HTR-8/SVneo (cell line): ENCODE results near the gene ABCA4.
"Not testable (repeated sequence)": the region's sequence is repeated elsewhere in the genome, so short reads cannot be mapped to it uniquely, and the experiment has no call there.

ENCODE experiments used
- DNase-seq: peaks from one replicate; pipeline ENCODE4 v3.0.0; 2011; ENCODE audit warnings: low spot score, mixed read lengths; ENCODE audit not compliant: insufficient read length
- FAIRE-seq: peaks from 2 replicates; lab custom pipeline; 2011; peaks lifted over from hg19 to GRCh38; lab: Jason Lieb, UNC

The ABCA4 gene

GRCh38 chr1:93992954-93993353, 128.0 kb downstream of the ABCA4 start:
- DNase-seq, result no peak
- no peak for FAIRE-seq

GRCh38 chr1:93992190-93992589, 128.8 kb downstream of the ABCA4 start:
- FAIRE-seq (no peak), DNase-seq (no peak)

- no peak for FAIRE-seq
- DNase-seq, result no peak
Measured at GRCh38 chr1:93991271-93991670, 129.7 kb downstream of the ABCA4 start.

- not testable (repeated sequence) for FAIRE-seq, DNase-seq
Measured at GRCh38 chr1:93990477-93990876, 130.5 kb downstream of the ABCA4 start.

- FAIRE-seq (no peak), DNase-seq (no peak)
Measured at GRCh38 chr1:93990010-93990409, 130.9 kb downstream of the ABCA4 start.

GRCh38 chr1:93989601-93990000, 131.3 kb downstream of the ABCA4 start:
- FAIRE-seq, result no peak
- DNase-seq, result no peak

GRCh38 chr1:93988634-93989350, 132.2 kb downstream of the ABCA4 start:
- FAIRE-seq (no peak), DNase-seq (no peak)

GRCh38 chr1:93981274-93981667, 139.7 kb downstream of the ABCA4 start:
- DNase-seq (no peak), FAIRE-seq (no peak)

GRCh38 chr1:93980320-93981273, 140.4 kb downstream of the ABCA4 start:
- no peak for DNase-seq
- FAIRE-seq, result peak; percentile 31

- FAIRE-seq (peak; percentile 48), DNase-seq (no peak)
Measured at GRCh38 chr1:93979718-93980319, 141.1 kb downstream of the ABCA4 start.

GRCh38 chr1:93979040-93979717, 141.8 kb downstream of the ABCA4 start:
- DNase-seq (no peak), FAIRE-seq (no peak)

- no peak for DNase-seq
- FAIRE-seq, result no peak
Measured at GRCh38 chr1:93977598-93977945, 143.4 kb downstream of the ABCA4 start.

- no peak for FAIRE-seq
- DNase-seq, result no peak
Measured at GRCh38 chr1:93976711-93977597, 144.0 kb downstream of the ABCA4 start.

GRCh38 chr1:93976291-93976690, 144.7 kb downstream of the ABCA4 start:
- DNase-seq (no peak), FAIRE-seq (no peak)

- FAIRE-seq, result no peak
- no peak for DNase-seq
Measured at GRCh38 chr1:93972341-93972740, 148.6 kb downstream of the ABCA4 start.

- FAIRE-seq, result no peak
- no peak for DNase-seq
Measured at GRCh38 chr1:93969887-93970286, 151.1 kb downstream of the ABCA4 start.

- DNase-seq, result no peak
- no peak for FAIRE-seq
Measured at GRCh38 chr1:93969371-93969770, 151.6 kb downstream of the ABCA4 start.

- no peak for FAIRE-seq
- no peak for DNase-seq
Measured at GRCh38 chr1:93967306-93967705, 153.6 kb downstream of the ABCA4 start.

GRCh38 chr1:93965888-93966287, 155.1 kb downstream of the ABCA4 start:
- FAIRE-seq (no peak), DNase-seq (no peak)
